Endothelial cell (in vitro differentiated cells): Measurements from ENCODE around the gene KCNK15. TPM values are rescaled to one million over a fixed set of nuclear protein-coding genes. Genes with fewer than 3 reads are reported as not detected.
A peak's percentile ranks its signal among the peaks of the same experiment; 100 is the strongest.

Source experiments
- DNase-seq: peaks from one replicate; pipeline ENCODE4 v3.0.0; 2021; ENCODE audit warnings: low spot score
- H3K27ac Mint-ChIP-seq: one replicate; pipeline ENCODE4 v1.8.0; 2021; ENCODE audit warnings: mixed read lengths, inconsistent platforms; ENCODE audit not compliant: unreplicated experiment
- H3K27me3 Mint-ChIP-seq: one replicate; pipeline ENCODE4 v1.8.0; 2021; ENCODE audit warnings: mild to moderate bottlenecking, moderate library complexity, mixed read lengths, inconsistent platforms; ENCODE audit not compliant: unreplicated experiment
- H3K36me3 Mint-ChIP-seq: one replicate; pipeline ENCODE4 v1.8.0; 2021; ENCODE audit warnings: mild to moderate bottlenecking, low read depth, mixed read lengths, inconsistent platforms; ENCODE audit not compliant: unreplicated experiment
- H3K4me1 Mint-ChIP-seq: one replicate; pipeline ENCODE4 v1.8.0; 2021; ENCODE audit warnings: mild to moderate bottlenecking, mixed read lengths, inconsistent platforms; ENCODE audit not compliant: unreplicated experiment
- H3K4me3 Mint-ChIP-seq: one replicate; pipeline ENCODE4 v1.8.0; 2021; ENCODE audit warnings: mild to moderate bottlenecking, mixed read lengths, inconsistent platforms; ENCODE audit not compliant: unreplicated experiment
- H3K9me3 Mint-ChIP-seq: one replicate; pipeline ENCODE4 v1.8.0; 2021; ENCODE audit warnings: mixed read lengths, inconsistent platforms; ENCODE audit not compliant: unreplicated experiment
- CTCF ChIP-seq: fragments of 200-600 bp; sonication (generic); IDR thresholded peaks from one replicate; pipeline ENCODE4 v1.5.0; 2021; ENCODE audit warnings: antibody characterized with exemption; ENCODE audit not compliant: unreplicated experiment
- total RNA-seq: library from RNA; stranded (reverse); fragmentation: NEBNext Ultra II Directional; extraction: Animal tissue kit (Norgen Biotek cat#: 25700); gene quantifications from one replicate; pipeline ENCODE4 v1.2.1, GENCODE V29; 2021; ENCODE audit not compliant: unreplicated experiment

The KCNK15 gene
- total RNA-seq, 1 donor from 2014 or later = not detected

GRCh38 chr20:44742304-44743079 lies 3.2 kb upstream of the KCNK15 start:
- Mint-ChIP-seq H3K27me3 (peaks cover 11% of the 10 kb centered on the region), H3K36me3 (no peaks in the 10 kb centered on the region), H3K4me1 (peaks cover 3% of the 10 kb centered on the region), H3K9me3 (no peaks in the 10 kb centered on the region), H3K27ac (no peak overlapping the region), H3K4me3 (no peak overlapping the region)
- no peak for DNase-seq
- TF ChIP-seq CTCF = no peak

- H3K27ac Mint-ChIP-seq = no peak overlapping the region
- no peak for TF ChIP-seq CTCF
- peaks cover 3% of the 10 kb centered on the region for H3K4me1 Mint-ChIP-seq
- H3K27me3 Mint-ChIP-seq = peaks cover 12% of the 10 kb centered on the region
- no peaks in the 10 kb centered on the region for H3K36me3 Mint-ChIP-seq
- no peaks in the 10 kb centered on the region for H3K9me3 Mint-ChIP-seq
- H3K4me3 Mint-ChIP-seq = no peak overlapping the region
- DNase-seq = no peak
These were observed 2.5 kb upstream of the KCNK15 start for GRCh38 chr20:44743080-44743701.

DNA sequence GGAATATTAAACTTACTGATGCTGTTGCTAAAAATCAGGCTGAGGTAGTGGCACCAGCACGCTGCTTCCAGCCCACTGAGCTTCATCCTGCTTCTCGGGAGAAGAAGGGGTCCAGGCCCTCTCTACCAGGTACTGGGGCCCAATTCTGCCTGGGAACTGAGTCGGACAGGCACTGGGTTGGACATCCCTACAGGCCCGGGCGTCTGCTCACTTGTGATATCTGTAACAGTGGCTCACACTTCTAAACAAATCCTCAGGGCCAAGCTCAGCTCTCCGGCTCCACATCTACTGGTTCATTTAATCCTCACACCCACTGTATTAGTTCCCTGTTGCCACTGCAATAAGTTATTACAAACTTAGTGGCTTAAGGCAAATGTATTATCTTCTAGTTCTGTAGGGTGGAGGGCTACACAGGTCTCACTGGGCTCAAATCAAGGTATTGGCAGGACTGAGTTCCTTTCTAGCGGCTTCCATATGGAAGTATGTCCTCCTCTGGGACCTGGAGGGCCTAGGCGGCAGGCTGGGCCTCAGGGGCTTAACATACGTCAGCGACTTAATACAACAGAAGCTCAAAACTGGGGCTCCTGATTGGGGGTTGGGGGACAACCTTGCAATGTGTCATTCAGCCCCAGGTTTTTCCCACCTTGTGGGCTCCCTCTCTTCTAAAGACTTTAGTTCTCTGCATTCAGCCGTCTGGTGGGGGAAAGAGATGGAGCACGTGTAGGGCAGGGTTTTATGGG lies 1.6 kb upstream of the KCNK15 start:
- no peak overlapping the region for H3K4me3 Mint-ChIP-seq
- no peak overlapping the region for H3K27ac Mint-ChIP-seq
- TF ChIP-seq CTCF = no peak
- peaks cover 9% of the 10 kb centered on the region for H3K27me3 Mint-ChIP-seq
- no peaks in the 10 kb centered on the region for H3K9me3 Mint-ChIP-seq
- peaks cover 3% of the 10 kb centered on the region for H3K4me1 Mint-ChIP-seq
- no peaks in the 10 kb centered on the region for H3K36me3 Mint-ChIP-seq
- DNase-seq = no peak

DNA sequence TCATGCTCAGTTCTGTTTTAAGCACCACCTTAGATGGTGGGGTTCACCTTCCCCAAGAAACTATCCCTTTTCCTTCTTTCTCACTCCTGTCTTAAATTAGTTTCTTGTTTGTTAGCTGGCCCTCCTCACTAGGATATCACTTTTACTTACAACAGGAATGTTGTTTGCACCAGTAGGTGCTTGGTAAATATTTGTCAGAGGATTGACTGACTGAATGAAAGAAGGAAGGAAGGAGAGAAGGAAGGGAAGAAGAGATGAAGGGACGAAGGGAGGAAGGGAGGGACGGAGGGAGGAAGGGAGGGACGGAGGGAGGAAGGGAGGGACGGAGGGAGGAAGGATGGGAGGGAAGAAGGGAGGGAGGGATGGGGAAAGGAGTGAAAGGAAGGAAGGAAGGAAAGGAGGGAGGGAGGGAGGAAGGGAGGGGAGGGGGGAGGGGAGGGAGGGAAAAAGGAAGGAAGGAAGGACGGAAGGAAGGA lies 505 bp upstream of the KCNK15 start:
- peaks cover 15% of the 10 kb centered on the region for H3K27me3 Mint-ChIP-seq
- peak overlapping the region; percentile 42 for H3K4me3 Mint-ChIP-seq
- no peaks in the 10 kb centered on the region for H3K9me3 Mint-ChIP-seq
- H3K27ac Mint-ChIP-seq = no peak overlapping the region
- H3K4me1 Mint-ChIP-seq = peaks cover 3% of the 10 kb centered on the region
- DNase-seq = no peak
- TF ChIP-seq CTCF = no peak
- no peaks in the 10 kb centered on the region for H3K36me3 Mint-ChIP-seq
